Amygdala (tissue), 56 donors: ENCODE data around the gene CLEC4G.
"Not testable (repeated sequence)": the region's sequence is repeated elsewhere in the genome, so short reads cannot be mapped to it uniquely, and the experiment has no call there.

Experiments
- DNase-seq, 56 donors: peaks; one replicate each; lab custom pipeline; 2025; lab: John Stamatoyannopoulos, UW

The CLEC4G gene

GRCh38 chr19:7732045-7732444 is at the start of gene CLEC4G:
TSS of gene CLEC4G (minus strand) at chr19:7732110. CDS start at chr19:7732102, 8 bp downstream.
- DNase-seq: no peak

- no peak for DNase-seq
These were observed 49.2 kb upstream of the CLEC4G start for GRCh38 chr19:7781157-7781556.

GRCh38 chr19:7779631-7780486 is 47.9 kb upstream of the CLEC4G start:
- no peak for DNase-seq

- no peak for DNase-seq
These were observed 46.2 kb upstream of the CLEC4G start for GRCh38 chr19:7778081-7778480.

GRCh38 chr19:7775761-7776160 is 43.9 kb upstream of the CLEC4G start:
- DNase-seq: no peak

GRCh38 chr19:7773841-7774240 is 41.9 kb upstream of the CLEC4G start:
- no peak for DNase-seq

GRCh38 chr19:7772752-7773291 is 40.9 kb upstream of the CLEC4G start:
- DNase-seq: no peak

GRCh38 chr19:7771072-7771471 is 39.2 kb upstream of the CLEC4G start:
- DNase-seq: no peak

- DNase-seq: no peak
These were observed 37.3 kb upstream of the CLEC4G start for GRCh38 chr19:7769171-7769570.

- DNase-seq: no peak
These were observed 35.6 kb upstream of the CLEC4G start for GRCh38 chr19:7767487-7767886.

- no peak for DNase-seq
These were observed 34.6 kb upstream of the CLEC4G start for GRCh38 chr19:7766535-7766934.

- not testable (repeated sequence) for DNase-seq
These were observed 33.1 kb upstream of the CLEC4G start for GRCh38 chr19:7765043-7765442.

- not testable (repeated sequence) for DNase-seq
These were observed 32.2 kb upstream of the CLEC4G start for GRCh38 chr19:7764157-7764556.

GRCh38 chr19:7763696-7764095 is 31.8 kb upstream of the CLEC4G start:
- DNase-seq: no peak

GRCh38 chr19:7762719-7763293 is 30.9 kb upstream of the CLEC4G start, which contains the start of gene CLEC4M:
TSS of gene CLEC4M (plus strand) at chr19:7763243. CDS start at chr19:7763267, 24 bp downstream.
- no peak for DNase-seq

GRCh38 chr19:7759156-7759555 is 27.2 kb upstream of the CLEC4G start:
- no peak for DNase-seq

- no peak for DNase-seq
These were observed 25.4 kb upstream of the CLEC4G start for GRCh38 chr19:7757358-7757757.

GRCh38 chr19:7756258-7756657 is 24.3 kb upstream of the CLEC4G start:
- DNase-seq: no peak

GRCh38 chr19:7751157-7751783 is 19.4 kb upstream of the CLEC4G start:
- no peak for DNase-seq

- no peak for DNase-seq
These were observed 16.8 kb upstream of the CLEC4G start for GRCh38 chr19:7748756-7749155.

GRCh38 chr19:7748171-7748570 is 16.3 kb upstream of the CLEC4G start:
- DNase-seq: no peak
